Liver (tissue), 9 donors: Measurements from ENCODE around the gene PPP1R14C. TPM values are rescaled to one million over a fixed set of nuclear protein-coding genes. Genes with fewer than 3 reads are reported as not detected.

Experiments
- DNase-seq: peaks from one replicate; pipeline ENCODE4 v3.0.0-alpha.2; 2017; ENCODE audit warnings: low spot score
- H3K27ac ChIP-seq, 2 donors: one replicate each; pipeline ENCODE4 v1.7.0; 2013; ENCODE audit warnings: inconsistent platforms in 2 of 2, low read length in 2 of 2, control low read depth in 1 of 2, low read depth in 1 of 2, mild to moderate bottlenecking in 1 of 2
- H3K27me3 ChIP-seq, 4 donors: one replicate each; pipeline versions ENCODE4 v1.6.1 to v1.7.0; 2013; ENCODE audit warnings: low read length in 3 of 4, inconsistent platforms in 1 of 4, mild to moderate bottlenecking in 1 of 4, moderate library complexity in 1 of 4; ENCODE audit not compliant: control insufficient read depth in 4 of 4, insufficient read depth in 4 of 4
- H3K36me3 ChIP-seq, 4 donors: one replicate each; pipeline versions ENCODE4 v1.6.1 to v1.7.0; 2013; ENCODE audit warnings: low read length in 3 of 4, mild to moderate bottlenecking in 3 of 4, low read depth in 1 of 4, moderate library complexity in 1 of 4; ENCODE audit not compliant: control insufficient read depth in 4 of 4, insufficient read depth in 3 of 4
- H3K4me1 ChIP-seq, 4 donors: one replicate each; pipeline versions ENCODE4 v1.6.1 to v1.7.0; 2013; ENCODE audit warnings: low read length in 3 of 4, mild to moderate bottlenecking in 3 of 4, moderate library complexity in 1 of 4; ENCODE audit not compliant: control insufficient read depth in 4 of 4, insufficient read depth in 4 of 4
- H3K4me3 ChIP-seq, 3 donors: one replicate each; pipeline versions ENCODE4 v1.6.1 to v1.7.0; 2013; ENCODE audit warnings: low read length in 3 of 3, control low read depth in 1 of 3, low read depth in 1 of 3, mild to moderate bottlenecking in 1 of 3
- H3K9ac ChIP-seq, 2 donors: one replicate each; pipeline ENCODE4 v1.7.0; 2013; ENCODE audit warnings: low read length in 2 of 2, mild to moderate bottlenecking in 2 of 2, moderate library complexity in 2 of 2, control low read depth in 1 of 2, low read depth in 1 of 2
- H3K9me3 ChIP-seq, 4 donors: one replicate each; pipeline versions ENCODE4 v1.6.1 to v1.7.0; 2013; ENCODE audit warnings: low read length in 3 of 4; ENCODE audit not compliant: control insufficient read depth in 4 of 4
- EGR1 ChIP-seq, 2 donors: IDR thresholded peaks; 2 replicates each; pipeline ENCODE4 v1.6.1; 2016 to 2018; ENCODE audit warnings: antibody characterized with exemption in 2 of 2, low read depth in 2 of 2
- FOXA1 ChIP-seq: IDR thresholded peaks from 2 replicates; pipeline ENCODE4 v1.6.1; 2016; ENCODE audit warnings: antibody characterized with exemption
- FOXA2 ChIP-seq: IDR thresholded peaks from 2 replicates; pipeline ENCODE4 v1.6.1; 2016; ENCODE audit warnings: antibody characterized with exemption
- GABPA ChIP-seq, 2 donors: IDR thresholded peaks in 1 of 2; conservative IDR thresholded peaks in 1 of 2; 2 replicates each; pipeline ENCODE4 v1.6.1; 2016; ENCODE audit warnings: antibody characterized with exemption in 2 of 2, mild to moderate bottlenecking in 1 of 2, moderate library complexity in 1 of 2
- HNF4A ChIP-seq, 2 donors: conservative IDR thresholded peaks; 2 replicates each; pipeline ENCODE4 v1.6.1; 2016; ENCODE audit warnings: antibody characterized with exemption in 2 of 2, mild to moderate bottlenecking in 2 of 2
- HNF4G ChIP-seq: IDR thresholded peaks from 2 replicates; pipeline ENCODE4 v1.6.1; 2016; ENCODE audit warnings: antibody characterized with exemption
- JUND ChIP-seq, 2 donors: IDR thresholded peaks; 2 replicates each; pipeline ENCODE4 v1.6.1; 2016; ENCODE audit warnings: antibody characterized with exemption in 2 of 2
- MAX ChIP-seq: IDR thresholded peaks from 2 replicates; pipeline ENCODE4 v1.6.1; 2016; ENCODE audit warnings: antibody characterized with exemption
- NR2F2 ChIP-seq: IDR thresholded peaks from 2 replicates; pipeline ENCODE4 v1.6.1; 2016; ENCODE audit warnings: antibody characterized with exemption
- RAD21 ChIP-seq, 2 donors: IDR thresholded peaks; 2 replicates each; pipeline ENCODE4 v1.6.1; 2016; ENCODE audit warnings: antibody characterized with exemption in 2 of 2, mild to moderate bottlenecking in 2 of 2
- RXRA ChIP-seq, 2 donors: IDR thresholded peaks; 2 replicates each; pipeline ENCODE4 v1.6.1; 2017 to 2018; ENCODE audit warnings: antibody characterized with exemption in 2 of 2, mild to moderate bottlenecking in 1 of 2
- SP1 ChIP-seq: IDR thresholded peaks from 2 replicates; pipeline ENCODE4 v1.6.1; 2018; ENCODE audit warnings: antibody characterized with exemption, mild to moderate bottlenecking
- TAF1 ChIP-seq: conservative IDR thresholded peaks from 2 replicates; pipeline ENCODE4 v1.6.1; 2016; ENCODE audit warnings: antibody characterized with exemption, mild to moderate bottlenecking
- YY1 ChIP-seq: IDR thresholded peaks from 2 replicates; pipeline ENCODE4 v1.6.1; 2016; ENCODE audit warnings: antibody characterized with exemption, mild to moderate bottlenecking
- ZBTB33 ChIP-seq: IDR thresholded peaks from 2 replicates; pipeline ENCODE4 v1.6.1; 2016; ENCODE audit warnings: antibody characterized with exemption
- WGBS: extraction: QIAGEN DNeasy Blood & Tissue Kit; methylation state at CpG from one replicate; pipeline ENCODE4 v1.1.7; 2013; 5-methylcytosine and 5-hydroxymethylcytosine counted together
- polyA plus RNA-seq, 2 donors: library from polyadenylated mRNA; stranded (reverse) in 1 of 2; unstranded in 1 of 2; fragments of 200-250 nt in 1 of 2; fragments of >200 nt in 1 of 2; fragmentation: Nextera tagmentation in 1 of 2; extraction: Ambion mirVana in 1 of 2; gene quantifications; one replicate each; pipeline versions ENCODE4 v1.2.1 to v1.2.3, GENCODE V29; 2013 to 2015
- total RNA-seq, 2 donors: library from RNA; depleted of rRNA; stranded (reverse); fragments of >200 nt; gene quantifications; one replicate each; pipeline ENCODE4 v1.2.3, GENCODE V29; 2014
- TF ChIP-seq, protein P1 (sequence below): fragments of 150-350 bp; IDR thresholded peaks from 2 replicates; pipeline ENCODE4 v1.5.1; 2017; ENCODE audit warnings: improper control_type of control experiment, low read depth, low read length; ENCODE audit not compliant: missing input control
- TF ChIP-seq, protein P2 (sequence below): IDR thresholded peaks from 2 replicates; pipeline ENCODE4 v1.6.1; 2016; ENCODE audit warnings: antibody characterized with exemption, mild to moderate bottlenecking
- TF ChIP-seq, protein P3 (sequence below): IDR thresholded peaks from 2 replicates; pipeline ENCODE4 v1.6.1; 2016; ENCODE audit warnings: antibody characterized with exemption
- donor health status: healthy.
- donor health status: healthy.
- donor health status: healthy.
- donor health status: healthy.
- donor health status: healthy.

The PPP1R14C gene
- total and polyA plus RNA-seq, 4 donors = 0.05 TPM; not detected in 3

- H3K36me3 ChIP-seq = no peaks in the 10 kb centered on the region
- no peaks in the 10 kb centered on the region for H3K9me3 ChIP-seq
- H3K27me3 ChIP-seq = no peaks in the 10 kb centered on the region
- no peaks in the 10 kb centered on the region for H3K4me1 ChIP-seq
- no peak overlapping the region for H3K27ac ChIP-seq
- no peak overlapping the region for H3K9ac ChIP-seq
- no peak for DNase-seq
- 86% methylated on average over 13 of the region's 13 CpGs for WGBS
- no peak for TF ChIP-seq TAF1
- TF ChIP-seq, protein P1, sequence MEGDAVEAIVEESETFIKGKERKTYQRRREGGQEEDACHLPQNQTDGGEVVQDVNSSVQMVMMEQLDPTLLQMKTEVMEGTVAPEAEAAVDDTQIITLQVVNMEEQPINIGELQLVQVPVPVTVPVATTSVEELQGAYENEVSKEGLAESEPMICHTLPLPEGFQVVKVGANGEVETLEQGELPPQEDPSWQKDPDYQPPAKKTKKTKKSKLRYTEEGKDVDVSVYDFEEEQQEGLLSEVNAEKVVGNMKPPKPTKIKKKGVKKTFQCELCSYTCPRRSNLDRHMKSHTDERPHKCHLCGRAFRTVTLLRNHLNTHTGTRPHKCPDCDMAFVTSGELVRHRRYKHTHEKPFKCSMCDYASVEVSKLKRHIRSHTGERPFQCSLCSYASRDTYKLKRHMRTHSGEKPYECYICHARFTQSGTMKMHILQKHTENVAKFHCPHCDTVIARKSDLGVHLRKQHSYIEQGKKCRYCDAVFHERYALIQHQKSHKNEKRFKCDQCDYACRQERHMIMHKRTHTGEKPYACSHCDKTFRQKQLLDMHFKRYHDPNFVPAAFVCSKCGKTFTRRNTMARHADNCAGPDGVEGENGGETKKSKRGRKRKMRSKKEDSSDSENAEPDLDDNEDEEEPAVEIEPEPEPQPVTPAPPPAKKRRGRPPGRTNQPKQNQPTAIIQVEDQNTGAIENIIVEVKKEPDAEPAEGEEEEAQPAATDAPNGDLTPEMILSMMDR = no peak
- no peak for TF ChIP-seq JUND (IDR thresholded peaks at IDR 0.05)
- TF ChIP-seq GABPA (IDR thresholded peaks at IDR 0.05 in 1 of 2, conservative IDR thresholded peaks at IDR 0.05 in 1 of 2) = no peak
- TF ChIP-seq RAD21 (IDR thresholded peaks at IDR 0.05) = no peak
- no peak for TF ChIP-seq NR2F2
- no peak for TF ChIP-seq FOXA2
- TF ChIP-seq MAX = no peak
- TF ChIP-seq FOXA1 = no peak
- TF ChIP-seq, protein P2, sequence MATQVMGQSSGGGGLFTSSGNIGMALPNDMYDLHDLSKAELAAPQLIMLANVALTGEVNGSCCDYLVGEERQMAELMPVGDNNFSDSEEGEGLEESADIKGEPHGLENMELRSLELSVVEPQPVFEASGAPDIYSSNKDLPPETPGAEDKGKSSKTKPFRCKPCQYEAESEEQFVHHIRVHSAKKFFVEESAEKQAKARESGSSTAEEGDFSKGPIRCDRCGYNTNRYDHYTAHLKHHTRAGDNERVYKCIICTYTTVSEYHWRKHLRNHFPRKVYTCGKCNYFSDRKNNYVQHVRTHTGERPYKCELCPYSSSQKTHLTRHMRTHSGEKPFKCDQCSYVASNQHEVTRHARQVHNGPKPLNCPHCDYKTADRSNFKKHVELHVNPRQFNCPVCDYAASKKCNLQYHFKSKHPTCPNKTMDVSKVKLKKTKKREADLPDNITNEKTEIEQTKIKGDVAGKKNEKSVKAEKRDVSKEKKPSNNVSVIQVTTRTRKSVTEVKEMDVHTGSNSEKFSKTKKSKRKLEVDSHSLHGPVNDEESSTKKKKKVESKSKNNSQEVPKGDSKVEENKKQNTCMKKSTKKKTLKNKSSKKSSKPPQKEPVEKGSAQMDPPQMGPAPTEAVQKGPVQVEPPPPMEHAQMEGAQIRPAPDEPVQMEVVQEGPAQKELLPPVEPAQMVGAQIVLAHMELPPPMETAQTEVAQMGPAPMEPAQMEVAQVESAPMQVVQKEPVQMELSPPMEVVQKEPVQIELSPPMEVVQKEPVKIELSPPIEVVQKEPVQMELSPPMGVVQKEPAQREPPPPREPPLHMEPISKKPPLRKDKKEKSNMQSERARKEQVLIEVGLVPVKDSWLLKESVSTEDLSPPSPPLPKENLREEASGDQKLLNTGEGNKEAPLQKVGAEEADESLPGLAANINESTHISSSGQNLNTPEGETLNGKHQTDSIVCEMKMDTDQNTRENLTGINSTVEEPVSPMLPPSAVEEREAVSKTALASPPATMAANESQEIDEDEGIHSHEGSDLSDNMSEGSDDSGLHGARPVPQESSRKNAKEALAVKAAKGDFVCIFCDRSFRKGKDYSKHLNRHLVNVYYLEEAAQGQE = no peak
- no peak for TF ChIP-seq HNF4G
- no peak for TF ChIP-seq RXRA (IDR thresholded peaks at IDR 0.05)
- no peak for TF ChIP-seq SP1
- no peak for TF ChIP-seq HNF4A (conservative IDR thresholded peaks at IDR 0.05)
- TF ChIP-seq YY1 = no peak
- no peak for TF ChIP-seq EGR1 (IDR thresholded peaks at IDR 0.05; ENCODE audit: low read depth in 2 of 2)
- no peak overlapping the region for H3K4me3 ChIP-seq
Observed at GRCh38 chr6:150230832-150231524, 88.1 kb downstream of the PPP1R14C start.

- H3K4me3 ChIP-seq = no peak overlapping the region
- H3K27me3 ChIP-seq = no peaks in the 10 kb centered on the region
- no peaks in the 10 kb centered on the region for H3K36me3 ChIP-seq
- no peak overlapping the region for H3K27ac ChIP-seq
- DNase-seq = no peak
- no peak overlapping the region for H3K9ac ChIP-seq
- no peaks in the 10 kb centered on the region for H3K4me1 ChIP-seq
- H3K9me3 ChIP-seq = no peaks in the 10 kb centered on the region
- WGBS = 98% methylated on average over 2 of the region's 2 CpGs
- TF ChIP-seq EGR1 (IDR thresholded peaks at IDR 0.05; ENCODE audit: low read depth in 2 of 2) (no peak), MAX (no peak), TAF1 (no peak), SP1 (no peak), ZBTB33 (no peak), FOXA1 (no peak), JUND (IDR thresholded peaks at IDR 0.05) (no peak), RAD21 (IDR thresholded peaks at IDR 0.05) (no peak), NR2F2 (no peak), FOXA2 (no peak), HNF4G (no peak)
- TF ChIP-seq, protein P2 = no peak
- TF ChIP-seq, protein P3, sequence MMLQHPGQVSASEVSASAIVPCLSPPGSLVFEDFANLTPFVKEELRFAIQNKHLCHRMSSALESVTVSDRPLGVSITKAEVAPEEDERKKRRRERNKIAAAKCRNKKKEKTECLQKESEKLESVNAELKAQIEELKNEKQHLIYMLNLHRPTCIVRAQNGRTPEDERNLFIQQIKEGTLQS = no peak
Observed at GRCh38 chr6:150231525-150231850, 88.6 kb downstream of the PPP1R14C start.
